IPS-NIHi11 (cell line): ENCODE results near the gene TECTA.
"Not testable (repeated sequence)": the region's sequence is repeated elsewhere in the genome, so short reads cannot be mapped to it uniquely, and the experiment has no call there.

Source experiments
- DNase-seq: peaks from one replicate; pipeline ENCODE4 v3.0.0; 2012; ENCODE audit warnings: mixed read lengths, low spot score

Gene TECTA

GRCh38 chr11:121131656-121132055, 30.6 kb downstream of the TECTA start:
- DNase-seq = no peak

- DNase-seq = no peak
Observed at GRCh38 chr11:121132211-121132976, 31.4 kb downstream of the TECTA start.

- DNase-seq = no peak
Observed at GRCh38 chr11:121134741-121135312, 33.8 kb downstream of the TECTA start.

- DNase-seq = no peak
Observed at GRCh38 chr11:121137005-121137404, 36.0 kb downstream of the TECTA start.

GRCh38 chr11:121138259-121138658, 37.2 kb downstream of the TECTA start:
- no peak for DNase-seq

GRCh38 chr11:121140369-121140768, 39.3 kb downstream of the TECTA start:
- DNase-seq = no peak

GRCh38 chr11:121141066-121141465, 40.0 kb downstream of the TECTA start:
- no peak for DNase-seq

- DNase-seq = no peak
Observed at GRCh38 chr11:121143921-121144320, 42.9 kb downstream of the TECTA start.

- no peak for DNase-seq
Observed at GRCh38 chr11:121144723-121145122, 43.7 kb downstream of the TECTA start.

GRCh38 chr11:121145826-121146225, 44.8 kb downstream of the TECTA start:
- no peak for DNase-seq

- no peak for DNase-seq
Observed at GRCh38 chr11:121149116-121149515, 48.1 kb downstream of the TECTA start.

GRCh38 chr11:121151207-121151688, 50.2 kb downstream of the TECTA start:
- no peak for DNase-seq

- DNase-seq = no peak
Observed at GRCh38 chr11:121152764-121153163, 51.7 kb downstream of the TECTA start.

GRCh38 chr11:121153472-121153871, 52.4 kb downstream of the TECTA start:
- peak; percentile 53 for DNase-seq

GRCh38 chr11:121154486-121155314, 53.7 kb downstream of the TECTA start:
- no peak for DNase-seq

GRCh38 chr11:121157756-121158155, 56.7 kb downstream of the TECTA start:
- DNase-seq = no peak

- no peak for DNase-seq
Observed at GRCh38 chr11:121159741-121160140, 58.7 kb downstream of the TECTA start.

GRCh38 chr11:121161349-121161917, 60.4 kb downstream of the TECTA start:
- DNase-seq = no peak

- no peak for DNase-seq
Observed at GRCh38 chr11:121163658-121164308, 62.7 kb downstream of the TECTA start.

- not testable (repeated sequence) for DNase-seq
Observed at GRCh38 chr11:121177629-121178028, 76.6 kb downstream of the TECTA start.

GRCh38 chr11:121179306-121179705, 78.3 kb downstream of the TECTA start:
- DNase-seq = no peak

- DNase-seq = no peak
Observed at GRCh38 chr11:121180183-121180582, 79.1 kb downstream of the TECTA start.
